RKO (cell line): ENCODE results near the gene ZNF793.

Experiments
- DNase-seq: peaks from one replicate; pipeline ENCODE4 v3.0.0-alpha.2; 2016; ENCODE audit warnings: low spot score

ZNF793 gene

DNA sequence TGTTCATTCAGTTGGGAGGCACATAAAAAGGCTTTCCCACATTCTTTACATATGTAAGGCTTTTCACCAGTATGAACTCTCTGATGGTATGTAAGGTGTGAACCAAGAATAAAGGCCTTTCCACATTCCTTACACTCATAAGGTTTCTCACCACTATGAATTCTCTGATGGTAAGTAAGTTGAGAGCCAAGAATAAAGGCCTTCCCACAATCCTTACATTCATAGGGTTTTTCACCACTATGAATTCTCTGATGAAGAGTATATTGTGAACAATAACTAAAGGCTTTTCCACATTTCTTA, 58.6 kb downstream of the ZNF793 start:
- DNase-seq = no peak

DNA sequence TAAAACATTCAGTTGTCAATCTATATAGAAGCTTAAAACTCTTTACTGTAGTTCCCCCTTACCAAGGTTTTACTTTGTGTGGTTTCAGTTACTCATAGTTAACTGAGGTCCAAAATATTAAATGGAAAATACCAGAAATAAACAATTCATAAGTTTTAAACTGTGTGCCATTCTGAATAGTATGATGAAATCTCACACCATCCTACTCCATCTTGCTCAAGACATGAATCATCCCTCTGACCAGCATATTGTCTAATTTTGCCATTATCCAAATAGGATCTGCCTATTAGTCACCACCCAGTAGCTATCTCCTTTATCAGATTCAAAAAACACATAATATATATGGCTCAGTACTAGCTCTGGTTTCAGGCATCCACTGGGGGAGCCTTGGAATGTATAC, 65.5 kb downstream of the ZNF793 start:
- peak; percentile 70 for DNase-seq

DNA sequence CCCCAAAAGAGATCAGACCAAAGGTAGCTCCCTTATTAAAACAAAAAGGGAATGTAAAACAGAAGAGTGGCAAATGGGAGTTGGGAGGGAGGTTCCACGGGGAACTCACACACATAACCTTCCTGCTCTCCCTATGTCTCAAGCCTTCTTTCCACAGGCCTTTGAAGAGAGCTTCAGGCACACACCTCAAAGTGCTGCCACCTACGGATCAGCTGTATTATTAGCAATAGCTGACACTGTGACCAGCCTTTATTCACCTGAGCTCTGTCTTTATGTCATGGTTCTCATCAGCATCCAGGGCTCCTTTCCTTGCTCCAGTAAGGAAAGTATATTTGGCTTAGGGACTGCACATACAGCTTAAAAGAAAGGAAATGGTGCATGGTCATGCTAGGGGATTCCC, 76.6 kb downstream of the ZNF793 start:
- peak; percentile 12 for DNase-seq
